HepG2 (cell line): Measurements from ENCODE around the gene NYAP2. TPM values are rescaled to one million over a fixed set of nuclear protein-coding genes. Genes with fewer than 3 reads are reported as not detected.

Experiments
- ATAC-seq: fragments of 200-7000 bp; cut with Tn5 transposase; 3 replicates; pipeline ENCODE4 v1.9.1; 2020; ENCODE audit warnings: mild to moderate bottlenecking, moderate library complexity
- BruUV-seq: library from RNA; stranded (reverse); fragments of 400-500 nt; replicated peaks from 2 replicates; lab custom pipeline; 2021; lab: Mats Ljungman, UMichigan
- CTCF ChIA-PET: fragments of 300-600 bp; formaldehyde crosslinking; extraction: SDS; loops from one replicate; lab custom pipeline; 2021; ENCODE audit warnings: low total read pairs, inconsistent platforms, low intra/inter-chr PET ratio; lab: Yijun Ruan, JAX
- POLR2A ChIA-PET: fragments of 350-600 bp; sonication (Branson Sonifier 250); formaldehyde crosslinking; loops from one replicate; lab custom pipeline; 2020; ENCODE audit warnings: antibody characterized with exemption, inconsistent platforms; lab: Yijun Ruan, JAX
- DNase-seq: peaks from one replicate; pipeline ENCODE4 v3.0.0-alpha.2; 2015; ENCODE audit warnings: low spot score
- FAIRE-seq: peaks from 3 replicates; lab custom pipeline; 2011; peaks lifted over from hg19 to GRCh38; lab: Jason Lieb, UNC
- H2AFZ ChIP-seq: one replicate; pipeline ENCODE4 v1.6.1; 2011; ENCODE audit warnings: low read length, inconsistent platforms
- H3K27ac ChIP-seq: fragments of 300-600 bp; 3 replicates; pipeline ENCODE4 v1.8.0; 2011; ENCODE audit warnings: mixed run types, mild to moderate bottlenecking, mixed read lengths, low read length, inconsistent platforms; ENCODE audit not compliant: insufficient read depth; ENCODE audit errors: extremely low read length
- H3K27me3 ChIP-seq, 2 experiments: fragments of 200-600 bp in 1 of 2; 2 replicates in 1 of 2; 3 replicates in 1 of 2; pipeline versions ENCODE4 v1.6.0 to v1.8.0; 2011; ENCODE audit warnings: low read length in 2 of 2, mild to moderate bottlenecking in 2 of 2, moderate library complexity in 2 of 2, inconsistent platforms in 1 of 2; ENCODE audit not compliant: insufficient read depth in 2 of 2, control insufficient read depth in 1 of 2
- H3K36me3 ChIP-seq, 2 experiments: fragments of 200-600 bp in 1 of 2; replicated peaks in 1 of 2; 2 replicates in 1 of 2; 3 replicates in 1 of 2; pipeline versions ENCODE4 v1.5.1 to v1.8.0; 2011; ENCODE audit warnings: low read length in 2 of 2, inconsistent platforms in 1 of 2; ENCODE audit not compliant: insufficient read depth in 2 of 2, control insufficient read depth in 1 of 2
- H3K4me1 ChIP-seq: 2 replicates; pipeline ENCODE4 v1.5.1; 2012; ENCODE audit warnings: low read length, inconsistent platforms; ENCODE audit not compliant: insufficient read depth
- H3K4me2 ChIP-seq: 2 replicates; pipeline ENCODE4 v1.6.0; 2011; ENCODE audit warnings: low read depth, low read length, inconsistent platforms
- H3K4me3 ChIP-seq, 3 experiments: fragments of 200-600 bp in 1 of 3; sonication (generic), shearing (Covaris generic) in 1 of 3; replicated peaks in 1 of 3; 2 replicates each; pipeline ENCODE4 v1.5.1; 2011 to 2016; ENCODE audit warnings: low read length in 3 of 3, inconsistent platforms in 2 of 3, low read depth in 2 of 3, mild to moderate bottlenecking in 2 of 3, control low read depth in 1 of 3, mixed read lengths in 1 of 3; ENCODE audit not compliant: insufficient read depth in 1 of 3
- H3K79me2 ChIP-seq: one replicate; pipeline ENCODE4 v1.6.1; 2011; ENCODE audit warnings: low read length, inconsistent platforms; ENCODE audit not compliant: insufficient read depth
- H3K9ac ChIP-seq: 2 replicates; pipeline ENCODE4 v1.6.0; 2011; ENCODE audit warnings: mild to moderate bottlenecking, low read depth, low read length, inconsistent platforms; ENCODE audit not compliant: insufficient read depth
- H3K9me3 ChIP-seq: 2 replicates; pipeline ENCODE4 v1.5.1; 2012; ENCODE audit warnings: mild to moderate bottlenecking, low read length
- H4K20me1 ChIP-seq: 2 replicates; pipeline ENCODE4 v1.6.0; 2011; ENCODE audit warnings: inconsistent platforms, mild to moderate bottlenecking, low read length, moderate library complexity; ENCODE audit not compliant: insufficient read depth
- BCL6 ChIP-seq: IDR thresholded peaks from 2 replicates; pipeline ENCODE4 v1.6.1; 2016; ENCODE audit warnings: missing genetic modification reagents, missing compliant biosample characterization
- FOXK2 ChIP-seq: fragments of 450-650 bp; IDR thresholded peaks from 2 replicates; pipeline ENCODE4 v1.6.1; 2016
- GFI1 ChIP-seq: sonication (generic); formaldehyde crosslinking; IDR thresholded peaks from 2 replicates; pipeline ENCODE4 v1.5.0; 2020; ENCODE audit warnings: missing genetic modification reagents, mild to moderate bottlenecking, borderline replicate concordance
- HBP1 ChIP-seq: IDR thresholded peaks from 2 replicates; pipeline ENCODE4 v1.6.1; 2016; ENCODE audit warnings: low read depth, control low read depth
- HOXD1 ChIP-seq: sonication (generic); formaldehyde crosslinking; IDR thresholded peaks from 2 replicates; pipeline ENCODE4 v1.5.0; 2020; ENCODE audit warnings: missing genetic modification reagents
- KDM2A ChIP-seq: sonication (generic); formaldehyde crosslinking; IDR thresholded peaks from 2 replicates; pipeline ENCODE4 v1.4.0; 2020; ENCODE audit warnings: low read depth, missing genetic modification reagents, borderline replicate concordance
- KLF16 ChIP-seq, 2 experiments: sonication (generic) in 1 of 2; formaldehyde crosslinking in 1 of 2; IDR thresholded peaks; 2 replicates each; pipeline versions ENCODE4 v1.6.1 to v1.8.0; 2016 to 2023; ENCODE audit warnings: missing genetic modification reagents in 2 of 2, missing compliant biosample characterization in 1 of 2
- MTF1 ChIP-seq: sonication (generic); formaldehyde crosslinking; IDR thresholded peaks from 2 replicates; pipeline ENCODE4 v1.5.0; 2020; ENCODE audit warnings: missing genetic modification reagents
- SMARCE1 ChIP-seq: fragments of 450-650 bp; IDR thresholded peaks from 2 replicates; pipeline ENCODE4 v1.6.1; 2017; ENCODE audit warnings: borderline replicate concordance
- SSRP1 ChIP-seq: IDR thresholded peaks from 2 replicates; pipeline ENCODE4 v1.6.1; 2016; ENCODE audit warnings: control low read depth
- TERF1 ChIP-seq: sonication (generic); formaldehyde crosslinking; IDR thresholded peaks from 2 replicates; pipeline ENCODE4 v1.8.0; 2022; ENCODE audit warnings: mild to moderate bottlenecking, missing genetic modification reagents, moderate library complexity
- XRCC5 ChIP-seq: fragments of 200-400 bp; formaldehyde crosslinking; optimal IDR thresholded peaks from 2 replicates; pipeline ENCODE3; 2017; ENCODE audit warnings: mild to moderate bottlenecking, low read length
- ZNF124 ChIP-seq: sonication (generic); formaldehyde crosslinking; IDR thresholded peaks from 2 replicates; pipeline ENCODE4 v1.4.0; 2020; ENCODE audit warnings: missing genetic modification reagents
- ZNF296 ChIP-seq: sonication (generic); formaldehyde crosslinking; conservative IDR thresholded peaks from 2 replicates; pipeline ENCODE4 v1.5.0; 2020; ENCODE audit warnings: mild to moderate bottlenecking, missing genetic modification reagents
- ZNF354B ChIP-seq: sonication (generic); formaldehyde crosslinking; IDR thresholded peaks from 2 replicates; pipeline ENCODE4 v1.8.0; 2022; ENCODE audit warnings: mild to moderate bottlenecking, missing genetic modification reagents
- ZNF547 ChIP-seq: sonication (generic); formaldehyde crosslinking; IDR thresholded peaks from 2 replicates; pipeline ENCODE4 v1.5.1; 2020; ENCODE audit warnings: mild to moderate bottlenecking, missing genetic modification reagents
- ZNF883 ChIP-seq: sonication (generic); formaldehyde crosslinking; IDR thresholded peaks from 2 replicates; pipeline ENCODE4 v1.5.1; 2020; ENCODE audit warnings: mild to moderate bottlenecking, missing genetic modification reagents; ENCODE audit errors: not compliant biosample characterization
- WGBS: methylation state at CpG from one replicate; pipeline ENCODE4 v1.1.6; 2017; ENCODE audit warnings: low lambda C conversion rate; 5-methylcytosine and 5-hydroxymethylcytosine counted together
- in situ Hi-C: cut with HindIII; loops from 2 replicates; pipeline ENCODE4 v1.10.0; 2017; ENCODE audit warnings: low pct_unique_long_range_greater_than_20kb; ENCODE audit not compliant: extremely low pct_ligation_motif_present
- intact Hi-C: fragments of 100-400 bp; cut with micrococcal nuclease; formaldehyde crosslinking; loops from one replicate; pipeline ENCODE4 v1.10.0; 2022; ENCODE audit not compliant: unreplicated experiment
- polyA plus RNA-seq, 8 experiments: library from polyadenylated mRNA; depleted of rRNA in 3 of 8; stranded (reverse) in 7 of 8; unstranded in 1 of 8; fragments of >200 nt; fragmentation: Illumina TruSeq in 4 of 8; extraction: Trizol in 4 of 8; gene quantifications; 2 replicates each; pipeline versions ENCODE4 v1.2.1 to v1.2.3, GENCODE V29; 2011 to 2016; ENCODE audit warnings: low read depth in 4 of 8, missing spikeins in 1 of 8, mixed read lengths in 1 of 8; ENCODE audit not compliant: insufficient read depth in 1 of 8
- total RNA-seq, 5 experiments: library from RNA; depleted of rRNA; stranded (reverse); fragments of >200 nt; fragmentation: Illumina TruSeq; extraction: Trizol; gene quantifications; 2 replicates each; pipeline ENCODE4 v1.2.3, GENCODE V29; 2016; ENCODE audit warnings: low read depth in 1 of 5

The NYAP2 gene
- total and polyA plus RNA-seq, 2 of the 13 experiments (the other 11 are each of a cell fraction or from before 2014, with no cell fraction given): not detected

- H3K79me2 ChIP-seq: no peaks in the 10 kb centered on the region
- no peaks in the 10 kb centered on the region for H3K4me1 ChIP-seq
- intact Hi-C loops (no loop called here), in situ Hi-C loops (no loop called here)
- H3K4me2 ChIP-seq: no peak overlapping the region
- H3K27ac ChIP-seq: no peak overlapping the region
- no peak for TF ChIP-seq HBP1 (CRISPR knock-in tag)
- TF ChIP-seq XRCC5: no peak
- TF ChIP-seq ZNF354B (CRISPR knock-in tag): no peak
- no peak for TF ChIP-seq ZNF124 (CRISPR knock-in tag)
- TF ChIP-seq GFI1 (CRISPR knock-in tag): no peak
- no peak for TF ChIP-seq HOXD1 (CRISPR knock-in tag)
- no peak for TF ChIP-seq ZNF296 (CRISPR knock-in tag)
- TF ChIP-seq ZNF883 (CRISPR knock-in tag): no peak
- TF ChIP-seq TERF1: no peak
- no peak for TF ChIP-seq ZNF547
- TF ChIP-seq KDM2A (CRISPR knock-in tag): no peak
- TF ChIP-seq KLF16 (CRISPR knock-in tag; IDR thresholded peaks at IDR 0.05): no peak
- no peak for TF ChIP-seq MTF1 (CRISPR knock-in tag)
- TF ChIP-seq SMARCE1: no peak
- no peak for TF ChIP-seq FOXK2
- no peak for TF ChIP-seq SSRP1 (CRISPR knock-in tag)
- TF ChIP-seq BCL6 (CRISPR knock-in tag): no peak
- ChIA-PET CTCF (no interaction called here), POLR2A (no interaction called here)
- no peak for FAIRE-seq
- WGBS: 66% methylated on average over 26 of the region's 26 CpGs
- no peak for ATAC-seq
- H3K27me3 ChIP-seq: no peaks in the 10 kb centered on the region
- H2AFZ ChIP-seq: no peak overlapping the region
- no peaks in the 10 kb centered on the region for H4K20me1 ChIP-seq
- no peaks in the 10 kb centered on the region for H3K36me3 ChIP-seq
- BruUV-seq: no TSS peak
- H3K9me3 ChIP-seq: no peaks in the 10 kb centered on the region
- no peak overlapping the region for H3K4me3 ChIP-seq
- DNase-seq: no peak
- H3K9ac ChIP-seq: no peak overlapping the region
Observed at GRCh38 chr2:225581906-225582305, 182.4 kb downstream of the NYAP2 start.
